Measurements from ENCODE around the gene GAB4. TPM values are rescaled to one million over a fixed set of nuclear protein-coding genes. Genes with fewer than 3 reads are reported as not detected.
A peak's percentile ranks its signal among the peaks of the same experiment; 100 is the strongest.

GAB4 gene
- total and polyA plus RNA-seq, 3 experiments from 2014 or later: not detected

GRCh38 chr22:16965083-16965482 is 42.9 kb downstream of the GAB4 start:
- H3K36me3 Mint-ChIP-seq: no peaks in the 10 kb centered on the region
- no peaks in the 10 kb centered on the region for H3K4me1 ChIP-seq (ENCODE audit: insufficient read depth, low read length)
- H3K36me3 ChIP-seq (ENCODE audit: insufficient read depth, low read length): no peaks in the 10 kb centered on the region
- no peak overlapping the region for H3K27ac ChIP-seq (ENCODE audit: low read depth, low read length)
- CTCF ChIA-PET: no interaction called here
- no peak overlapping the region for H3K27ac Mint-ChIP-seq
- peaks cover 5 to 9% of the 10 kb centered on the region in 2 donors for H3K27me3 Mint-ChIP-seq
- H3K27me3 ChIP-seq (ENCODE audit: insufficient read depth, low read length, poor library complexity, severe bottlenecking): no peaks in the 10 kb centered on the region
- no peak overlapping the region for H3K4me3 ChIP-seq (ENCODE audit: low read length)
- H3K9me3 ChIP-seq (ENCODE audit: low read length): no peaks in the 10 kb centered on the region
- H3K4me3 Mint-ChIP-seq: no peak overlapping the region
- DNase-seq: no peak
- POLR2A ChIA-PET: no interaction called here
- no peaks in the 10 kb centered on the region for H3K9me3 Mint-ChIP-seq
- H3K4me1 Mint-ChIP-seq: no peaks in the 10 kb centered on the region

- Mint-ChIP-seq H3K27ac (no peak overlapping the region), H3K4me3 (no peak overlapping the region), H3K27me3 (peaks cover 5 to 9% of the 10 kb centered on the region in 2 donors), H3K9me3 (no peaks in the 10 kb centered on the region), H3K4me1 (no peaks in the 10 kb centered on the region), H3K36me3 (no peaks in the 10 kb centered on the region)
- Histone ChIP-seq H3K36me3 (ENCODE audit: insufficient read depth, low read length) (no peaks in the 10 kb centered on the region), H3K27ac (ENCODE audit: low read depth, low read length) (no peak overlapping the region), H3K9me3 (ENCODE audit: low read length) (no peaks in the 10 kb centered on the region), H3K4me1 (ENCODE audit: insufficient read depth, low read length) (no peaks in the 10 kb centered on the region), H3K27me3 (ENCODE audit: insufficient read depth, low read length, poor library complexity, severe bottlenecking) (no peaks in the 10 kb centered on the region), H3K4me3 (ENCODE audit: low read length) (no peak overlapping the region)
- ChIA-PET POLR2A (no interaction called here), CTCF (no interaction called here)
- DNase-seq: no peak
Observed at GRCh38 chr22:16964366-16964765, 43.7 kb downstream of the GAB4 start.

DNA sequence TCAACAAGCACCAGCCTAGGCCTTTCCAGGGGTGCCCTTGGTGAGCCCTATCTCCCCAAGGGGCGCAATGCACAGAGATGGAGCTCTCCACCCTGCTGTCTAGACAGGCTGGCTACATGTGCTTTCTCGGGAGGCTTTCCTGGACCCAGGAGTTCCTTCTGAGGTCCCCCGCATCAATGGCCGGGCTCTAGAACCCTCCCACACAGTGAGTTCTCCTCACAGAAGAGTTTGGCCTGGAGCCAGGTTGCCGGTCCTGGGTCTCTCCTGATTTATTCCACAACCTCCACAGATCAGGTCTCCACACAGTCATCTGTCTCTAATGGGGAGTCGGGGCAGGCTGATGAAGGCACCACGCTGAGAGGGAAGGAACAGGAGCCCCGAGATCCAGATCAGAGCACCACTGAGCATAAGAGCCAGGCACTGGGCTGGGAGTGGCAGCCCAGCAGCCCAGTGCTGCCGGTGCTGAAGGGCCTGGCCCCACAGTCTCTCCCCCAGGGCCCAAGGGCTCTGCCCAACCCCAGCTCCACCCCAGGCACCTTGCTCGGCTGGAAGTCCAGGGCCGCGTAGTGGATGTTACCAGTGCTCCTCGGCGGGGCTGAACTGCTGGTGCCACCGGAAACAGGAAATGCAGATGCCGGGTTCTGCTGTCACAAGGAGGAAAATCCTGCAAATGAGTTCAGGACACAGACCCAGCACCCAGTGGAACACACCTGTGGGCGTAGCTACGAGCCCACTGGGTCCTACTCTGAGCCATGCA is 44.7 kb downstream of the GAB4 start:
- H3K9me3 ChIP-seq (ENCODE audit: low read length): no peaks in the 10 kb centered on the region
- no peaks in the 10 kb centered on the region for H3K36me3 ChIP-seq (ENCODE audit: insufficient read depth, low read length)
- no peak overlapping the region for H3K27ac Mint-ChIP-seq
- no peak overlapping the region for H3K4me3 Mint-ChIP-seq
- no peak overlapping the region for H3K4me3 ChIP-seq (ENCODE audit: low read length)
- H3K4me1 Mint-ChIP-seq: no peaks in the 10 kb centered on the region
- ChIA-PET CTCF (no interaction called here), POLR2A (no interaction called here)
- H3K27me3 ChIP-seq (ENCODE audit: insufficient read depth, low read length, poor library complexity, severe bottlenecking): no peaks in the 10 kb centered on the region
- H3K27me3 Mint-ChIP-seq: peaks cover 5 to 9% of the 10 kb centered on the region in 2 donors
- no peaks in the 10 kb centered on the region for H3K4me1 ChIP-seq (ENCODE audit: insufficient read depth, low read length)
- no peaks in the 10 kb centered on the region for H3K9me3 Mint-ChIP-seq
- no peak for DNase-seq
- H3K27ac ChIP-seq (ENCODE audit: low read depth, low read length): no peak overlapping the region
- no peaks in the 10 kb centered on the region for H3K36me3 Mint-ChIP-seq

DNA sequence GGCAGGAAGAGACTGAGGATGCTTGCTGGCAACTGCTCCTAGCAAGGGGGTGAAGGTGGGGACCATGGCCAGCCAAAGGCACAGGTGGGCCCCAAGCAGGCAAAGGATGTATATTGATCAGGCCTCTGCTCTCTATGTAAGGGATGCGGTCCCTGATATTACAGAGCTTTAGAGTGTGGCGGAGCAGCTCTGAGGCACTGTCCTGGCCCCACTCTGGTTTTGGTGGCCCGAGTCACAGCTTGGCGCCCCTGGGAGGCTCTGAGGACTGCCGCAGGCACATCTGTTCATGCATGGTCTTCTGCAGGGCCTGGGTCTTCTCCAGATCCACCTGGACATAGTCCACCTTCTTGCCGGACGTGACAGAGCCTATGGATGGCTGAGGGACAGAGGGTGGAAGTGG is 45.5 kb downstream of the GAB4 start:
- Mint-ChIP-seq H3K4me1 (no peaks in the 10 kb centered on the region), H3K27ac (no peak overlapping the region), H3K36me3 (no peaks in the 10 kb centered on the region), H3K4me3 (no peak overlapping the region), H3K9me3 (no peaks in the 10 kb centered on the region), H3K27me3 (peaks cover 5 to 7% of the 10 kb centered on the region in 2 donors)
- H3K27me3 ChIP-seq (ENCODE audit: insufficient read depth, low read length, poor library complexity, severe bottlenecking): no peaks in the 10 kb centered on the region
- POLR2A ChIA-PET: no interaction called here
- no peak overlapping the region for H3K4me3 ChIP-seq (ENCODE audit: low read length)
- CTCF ChIA-PET: no interaction called here
- H3K36me3 ChIP-seq (ENCODE audit: insufficient read depth, low read length): no peaks in the 10 kb centered on the region
- no peak for DNase-seq
- no peak overlapping the region for H3K27ac ChIP-seq (ENCODE audit: low read depth, low read length)
- H3K4me1 ChIP-seq (ENCODE audit: insufficient read depth, low read length): no peaks in the 10 kb centered on the region
- no peaks in the 10 kb centered on the region for H3K9me3 ChIP-seq (ENCODE audit: low read length)

GRCh38 chr22:16961477-16962186 is 46.4 kb downstream of the GAB4 start:
- no peaks in the 10 kb centered on the region for H3K27me3 ChIP-seq (ENCODE audit: insufficient read depth, low read length, poor library complexity, severe bottlenecking)
- no peak overlapping the region for H3K4me3 Mint-ChIP-seq
- peaks cover under 1 to 4% of the 10 kb centered on the region in 2 donors for H3K27me3 Mint-ChIP-seq
- no peaks in the 10 kb centered on the region for H3K36me3 ChIP-seq (ENCODE audit: insufficient read depth, low read length)
- H3K4me1 ChIP-seq (ENCODE audit: insufficient read depth, low read length): no peaks in the 10 kb centered on the region
- no peak overlapping the region for H3K27ac Mint-ChIP-seq
- no peak overlapping the region for H3K4me3 ChIP-seq (ENCODE audit: low read length)
- ChIA-PET POLR2A (no interaction called here), CTCF (no interaction called here)
- no peaks in the 10 kb centered on the region for H3K36me3 Mint-ChIP-seq
- H3K9me3 ChIP-seq (ENCODE audit: low read length): no peaks in the 10 kb centered on the region
- H3K27ac ChIP-seq (ENCODE audit: low read depth, low read length): no peak overlapping the region
- H3K9me3 Mint-ChIP-seq: no peaks in the 10 kb centered on the region
- no peaks in the 10 kb centered on the region for H3K4me1 Mint-ChIP-seq
- DNase-seq: no peak

DNA sequence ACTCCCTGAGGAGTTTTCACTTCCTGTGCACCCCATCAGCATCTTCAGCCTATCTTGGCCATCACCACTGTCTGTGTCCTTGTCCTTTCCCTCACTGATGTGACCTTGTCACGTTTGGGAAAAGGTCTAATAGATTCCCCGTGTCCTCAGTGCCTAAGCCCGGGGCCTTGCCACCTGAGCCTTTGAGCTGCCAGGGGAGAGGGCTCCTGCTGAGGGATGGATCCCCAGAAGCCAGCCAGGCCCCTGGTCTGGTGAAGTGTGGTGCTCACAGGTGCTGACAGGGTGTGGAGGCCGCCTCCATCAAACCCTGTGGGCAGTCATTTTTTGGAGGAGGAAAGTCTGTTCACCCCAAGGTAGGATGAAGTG is 47.2 kb downstream of the GAB4 start:
- H3K9me3 Mint-ChIP-seq: no peaks in the 10 kb centered on the region
- POLR2A ChIA-PET: no interaction called here
- Histone ChIP-seq H3K36me3 (ENCODE audit: insufficient read depth, low read length) (no peaks in the 10 kb centered on the region), H3K4me1 (ENCODE audit: insufficient read depth, low read length) (no peaks in the 10 kb centered on the region), H3K4me3 (ENCODE audit: low read length) (no peak overlapping the region), H3K9me3 (ENCODE audit: low read length) (no peaks in the 10 kb centered on the region), H3K27me3 (ENCODE audit: insufficient read depth, low read length, poor library complexity, severe bottlenecking) (no peaks in the 10 kb centered on the region), H3K27ac (ENCODE audit: low read depth, low read length) (no peak overlapping the region)
- DNase-seq: no peak
- no peaks in the 10 kb centered on the region for H3K4me1 Mint-ChIP-seq
- peaks cover 0 to 2% of the 10 kb centered on the region in 2 donors for H3K27me3 Mint-ChIP-seq
- no peaks in the 10 kb centered on the region for H3K36me3 Mint-ChIP-seq
- CTCF ChIA-PET: no interaction called here
- H3K4me3 Mint-ChIP-seq: no peak overlapping the region
- H3K27ac Mint-ChIP-seq: no peak overlapping the region

DNA sequence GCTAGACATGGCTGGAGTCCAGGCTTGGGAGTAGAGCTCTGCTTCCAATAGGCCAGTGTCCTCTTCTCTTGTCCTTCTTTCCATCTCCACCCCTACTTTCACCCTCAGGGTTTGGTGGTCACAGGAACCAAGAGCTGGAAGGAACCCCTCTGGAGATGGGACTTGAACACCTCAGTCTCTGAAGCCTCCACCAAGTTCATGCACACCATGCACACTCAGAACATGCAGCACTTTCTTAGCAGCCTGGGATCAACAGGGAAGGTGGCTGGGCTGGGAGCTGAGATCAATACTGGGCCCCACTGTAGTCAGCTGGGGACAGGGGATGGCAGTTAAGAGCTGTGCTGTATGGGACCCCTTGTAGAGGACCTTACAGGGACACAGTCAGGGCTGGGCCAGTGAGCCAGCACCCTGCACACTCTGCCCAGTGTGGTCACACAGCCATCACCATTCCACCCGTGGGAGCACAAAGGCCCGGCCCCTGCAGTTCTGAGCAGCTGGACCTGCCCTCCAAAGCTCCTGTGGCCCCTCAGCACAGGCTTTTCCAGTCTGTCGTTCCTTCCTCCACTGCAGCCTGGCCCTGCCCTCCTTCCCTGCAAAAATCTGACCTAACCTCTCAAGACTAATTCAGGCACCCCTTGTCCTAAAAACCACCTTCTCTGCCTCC is 47.7 kb downstream of the GAB4 start:
- POLR2A ChIA-PET: no interaction called here
- H3K9me3 Mint-ChIP-seq: no peaks in the 10 kb centered on the region
- Histone ChIP-seq H3K9me3 (ENCODE audit: low read length) (no peaks in the 10 kb centered on the region), H3K4me1 (ENCODE audit: insufficient read depth, low read length) (no peaks in the 10 kb centered on the region), H3K27me3 (ENCODE audit: insufficient read depth, low read length, poor library complexity, severe bottlenecking) (no peaks in the 10 kb centered on the region), H3K4me3 (ENCODE audit: low read length) (no peak overlapping the region), H3K36me3 (ENCODE audit: insufficient read depth, low read length) (no peaks in the 10 kb centered on the region), H3K27ac (ENCODE audit: low read depth, low read length) (no peak overlapping the region)
- no peak overlapping the region for H3K4me3 Mint-ChIP-seq
- H3K36me3 Mint-ChIP-seq: no peaks in the 10 kb centered on the region
- peak overlapping the region in 1 of 8 donors; percentile 55 for H3K27ac Mint-ChIP-seq
- CTCF ChIA-PET: no interaction called here
- H3K27me3 Mint-ChIP-seq: peaks cover 0 to 2% of the 10 kb centered on the region in 2 donors
- DNase-seq: no peak
- no peaks in the 10 kb centered on the region for H3K4me1 Mint-ChIP-seq

DNA sequence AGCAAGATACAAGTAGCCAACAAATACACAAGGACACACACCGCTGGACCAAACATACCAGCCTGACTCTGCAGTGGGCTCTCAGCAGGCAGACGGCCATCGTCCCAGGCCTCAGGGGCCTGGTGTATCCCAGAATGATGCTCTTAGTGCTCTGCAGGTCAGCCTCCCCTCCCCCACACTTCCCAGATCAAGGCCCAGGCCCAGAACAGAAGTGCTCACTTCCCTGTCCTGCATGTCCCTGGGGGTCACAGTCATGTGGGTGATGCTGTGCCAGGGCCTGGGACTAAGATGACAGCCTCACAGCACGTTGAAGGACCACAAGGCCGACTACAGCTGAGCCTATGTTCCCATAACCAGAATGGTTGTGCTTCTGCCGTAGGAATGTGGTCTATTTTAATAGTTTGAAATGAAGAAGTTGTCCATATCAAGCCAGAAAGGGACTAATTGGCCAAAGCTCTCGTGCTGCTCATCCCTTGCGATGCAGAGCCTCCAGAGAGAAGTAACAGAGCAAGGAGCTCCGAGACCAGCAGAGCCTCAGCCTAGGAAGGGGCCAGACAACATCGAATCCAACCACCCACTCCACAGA is 48.6 kb downstream of the GAB4 start:
- Mint-ChIP-seq H3K4me1 (no peaks in the 10 kb centered on the region), H3K27me3 (peaks cover 0 to 5% of the 10 kb centered on the region in 2 donors), H3K4me3 (no peak overlapping the region), H3K36me3 (no peaks in the 10 kb centered on the region), H3K27ac (no peak overlapping the region), H3K9me3 (no peaks in the 10 kb centered on the region)
- H3K36me3 ChIP-seq (ENCODE audit: insufficient read depth, low read length): no peaks in the 10 kb centered on the region
- H3K27me3 ChIP-seq (ENCODE audit: insufficient read depth, low read length, poor library complexity, severe bottlenecking): no peaks in the 10 kb centered on the region
- no peaks in the 10 kb centered on the region for H3K9me3 ChIP-seq (ENCODE audit: low read length)
- ChIA-PET POLR2A (no interaction called here), CTCF (no interaction called here)
- H3K4me1 ChIP-seq (ENCODE audit: insufficient read depth, low read length): no peaks in the 10 kb centered on the region
- DNase-seq: no peak
- H3K4me3 ChIP-seq (ENCODE audit: low read length): no peak overlapping the region
- no peak overlapping the region for H3K27ac ChIP-seq (ENCODE audit: low read depth, low read length)
